HG03095 (cell line): ENCODE data around the gene MEIS1.

Experiments used
- ATAC-seq: cut with Tn5 transposase; IDR thresholded peaks from one replicate; pipeline ENCODE4 v1.9.1; 2021; ENCODE audit warnings: moderate library complexity; ENCODE audit not compliant: unreplicated experiment

The MEIS1 gene

GRCh38 chr2:66578054-66578686 is 143.2 kb downstream of the MEIS1 start:
- ATAC-seq: no peak

GRCh38 chr2:66578687-66579106 is 143.8 kb downstream of the MEIS1 start:
- ATAC-seq: no peak

- ATAC-seq: no peak
Observed at GRCh38 chr2:66579186-66580126, 144.5 kb downstream of the MEIS1 start.

GRCh38 chr2:66580166-66581049 is 145.5 kb downstream of the MEIS1 start:
- ATAC-seq: no peak

GRCh38 chr2:66581339-66582103 is 146.6 kb downstream of the MEIS1 start:
- no peak for ATAC-seq

- ATAC-seq: no peak
Observed at GRCh38 chr2:66582104-66582986, 147.4 kb downstream of the MEIS1 start.

- no peak for ATAC-seq
Observed at GRCh38 chr2:66582987-66583880, 148.3 kb downstream of the MEIS1 start.

GRCh38 chr2:66583881-66584280 is 149.0 kb downstream of the MEIS1 start:
- ATAC-seq: no peak

GRCh38 chr2:66585587-66585986 is 150.7 kb downstream of the MEIS1 start:
- ATAC-seq: no peak

- ATAC-seq: no peak
Observed at GRCh38 chr2:66587216-66587615, 152.3 kb downstream of the MEIS1 start.

- ATAC-seq: no peak
Observed at GRCh38 chr2:66594001-66594400, 159.1 kb downstream of the MEIS1 start.

GRCh38 chr2:66595556-66595955 is 160.6 kb downstream of the MEIS1 start:
- ATAC-seq: no peak

GRCh38 chr2:66596256-66596655 is 161.3 kb downstream of the MEIS1 start:
- ATAC-seq: no peak

- ATAC-seq: no peak
Observed at GRCh38 chr2:66601624-66602023, 166.7 kb downstream of the MEIS1 start.

- no peak for ATAC-seq
Observed at GRCh38 chr2:66602341-66602740, 167.4 kb downstream of the MEIS1 start.

GRCh38 chr2:66604326-66604725 is 169.4 kb downstream of the MEIS1 start:
- no peak for ATAC-seq

- no peak for ATAC-seq
Observed at GRCh38 chr2:66604976-66605375, 170.1 kb downstream of the MEIS1 start.

- ATAC-seq: no peak
Observed at GRCh38 chr2:66607152-66607551, 172.2 kb downstream of the MEIS1 start.
